NCI-H2196 (cell line): ENCODE data around the gene CFAP221.
"Not testable (repeated sequence)": the region's sequence is repeated elsewhere in the genome, so short reads cannot be mapped to it uniquely, and the experiment has no call there.

Experiments
- DNase-seq: peaks from one replicate; lab custom pipeline; 2025; ENCODE audit not compliant: unreplicated experiment; lab: John Stamatoyannopoulos, UW

The CFAP221 gene

DNA sequence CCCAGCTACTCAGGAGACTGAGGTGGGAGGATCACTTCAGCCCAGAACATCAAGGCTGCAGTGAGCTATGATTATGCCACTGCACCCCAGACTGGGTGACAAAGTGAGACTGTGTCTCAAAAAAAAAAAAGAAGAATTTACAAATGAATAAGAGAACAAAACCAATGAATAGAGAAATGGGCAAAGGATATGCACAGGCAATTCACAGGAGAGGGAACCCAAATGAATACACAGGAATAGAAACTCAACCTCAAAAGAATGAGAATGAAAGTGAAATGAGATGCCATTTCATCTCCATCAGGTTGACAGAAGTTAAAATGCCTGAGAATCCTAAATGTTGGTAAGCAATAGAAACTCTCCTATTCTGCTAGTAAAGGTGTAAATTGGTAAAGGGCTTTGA lies 40.2 kb downstream of the CFAP221 start:
- no peak for DNase-seq

DNA sequence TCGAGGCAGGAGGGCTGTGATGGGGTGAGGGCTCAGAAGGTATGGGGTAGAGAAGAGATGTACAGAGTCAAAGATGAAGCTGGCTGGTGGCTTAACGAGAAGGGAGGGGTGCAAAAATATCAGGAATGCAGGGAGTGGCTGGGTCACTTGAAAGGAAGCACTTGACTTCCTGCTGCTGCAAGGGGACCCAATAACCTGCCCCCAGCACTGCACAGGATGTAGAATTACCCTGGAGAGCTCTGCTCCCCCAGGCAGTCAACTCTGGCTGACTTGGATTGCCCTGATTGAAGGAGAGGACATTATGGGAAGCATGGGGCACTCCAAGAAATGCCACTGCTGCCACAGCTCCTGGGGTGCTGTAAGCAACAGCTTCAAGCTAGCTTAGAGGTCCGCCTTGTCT lies 41.8 kb downstream of the CFAP221 start:
- no peak for DNase-seq

DNA sequence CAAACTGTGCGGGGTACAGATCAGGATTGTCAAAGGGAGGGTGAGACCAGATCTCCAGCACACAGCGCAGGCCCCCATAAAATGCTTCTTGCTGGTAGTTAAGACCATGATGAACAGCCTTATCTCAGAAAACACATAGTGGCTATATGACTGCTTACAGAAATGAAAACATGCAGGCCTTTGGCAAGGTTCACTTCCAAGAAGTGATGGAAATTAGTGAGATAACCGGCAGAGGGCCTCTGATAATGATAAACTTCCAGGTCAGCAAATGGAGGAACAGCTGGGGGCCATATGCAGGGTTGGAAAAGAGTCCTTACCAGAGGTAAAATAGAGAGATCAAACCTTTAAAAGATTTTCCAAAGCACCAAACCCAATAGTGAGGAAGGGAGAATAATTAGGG lies 46.6 kb downstream of the CFAP221 start:
- DNase-seq = no peak

DNA sequence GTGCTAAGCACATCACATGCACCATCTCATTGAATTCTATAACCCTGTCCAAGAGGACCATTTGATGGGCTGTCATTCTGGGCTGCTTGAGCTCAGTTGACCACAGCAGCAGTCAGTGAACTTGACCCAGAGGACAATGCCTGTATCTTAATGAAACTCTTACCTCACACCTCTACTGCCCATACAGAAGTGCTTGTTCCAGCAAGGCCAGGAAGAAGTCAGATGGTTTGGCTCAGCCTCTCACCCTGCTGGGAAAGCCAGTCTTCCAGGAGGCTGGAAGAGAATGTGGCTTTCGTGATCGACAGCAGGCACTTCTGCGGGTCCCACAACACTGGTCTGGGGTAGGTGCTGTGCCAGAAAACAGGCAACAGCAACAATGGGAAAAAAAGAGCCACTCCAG lies 47.3 kb downstream of the CFAP221 start:
- DNase-seq = no peak

DNA sequence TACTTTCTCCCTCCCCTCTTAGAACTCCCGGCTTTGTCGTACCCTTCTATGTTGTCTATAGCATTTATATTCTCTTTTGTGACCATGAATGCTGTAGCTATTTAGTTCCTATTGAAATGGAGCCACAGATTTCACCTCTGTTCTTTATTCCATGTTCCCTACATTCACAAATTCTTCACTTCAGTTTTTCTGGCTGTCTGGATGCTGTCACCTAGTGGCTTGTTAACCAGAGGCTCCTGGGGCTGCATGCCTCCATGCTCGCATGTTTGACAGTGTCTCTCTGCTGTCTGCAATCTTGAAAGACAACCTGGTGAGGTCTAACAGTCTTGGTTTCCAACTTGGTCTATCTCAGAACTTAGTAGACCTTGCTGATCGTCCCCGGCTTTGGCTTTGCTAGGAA lies 48.2 kb downstream of the CFAP221 start:
- no peak for DNase-seq

DNA sequence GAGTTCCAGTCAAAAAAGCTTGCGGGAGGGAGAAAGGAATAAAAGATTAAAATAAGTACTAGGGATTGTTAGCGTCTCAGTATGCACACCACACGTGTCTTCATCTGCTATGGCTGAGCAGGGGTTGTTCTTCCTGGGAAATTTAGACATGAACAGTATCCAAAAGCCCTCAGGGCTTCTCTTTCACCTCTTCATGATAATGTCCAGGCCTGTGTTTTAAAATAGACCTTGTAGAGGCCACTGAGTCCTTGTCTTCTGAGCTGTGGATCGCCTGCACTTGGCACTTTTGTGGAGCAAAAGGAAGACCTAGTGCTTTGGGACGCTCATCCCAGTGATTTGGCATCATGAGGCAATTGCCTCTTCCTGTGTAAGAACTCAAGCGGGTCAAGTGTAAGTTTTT lies 52.4 kb downstream of the CFAP221 start:
- no peak for DNase-seq

DNA sequence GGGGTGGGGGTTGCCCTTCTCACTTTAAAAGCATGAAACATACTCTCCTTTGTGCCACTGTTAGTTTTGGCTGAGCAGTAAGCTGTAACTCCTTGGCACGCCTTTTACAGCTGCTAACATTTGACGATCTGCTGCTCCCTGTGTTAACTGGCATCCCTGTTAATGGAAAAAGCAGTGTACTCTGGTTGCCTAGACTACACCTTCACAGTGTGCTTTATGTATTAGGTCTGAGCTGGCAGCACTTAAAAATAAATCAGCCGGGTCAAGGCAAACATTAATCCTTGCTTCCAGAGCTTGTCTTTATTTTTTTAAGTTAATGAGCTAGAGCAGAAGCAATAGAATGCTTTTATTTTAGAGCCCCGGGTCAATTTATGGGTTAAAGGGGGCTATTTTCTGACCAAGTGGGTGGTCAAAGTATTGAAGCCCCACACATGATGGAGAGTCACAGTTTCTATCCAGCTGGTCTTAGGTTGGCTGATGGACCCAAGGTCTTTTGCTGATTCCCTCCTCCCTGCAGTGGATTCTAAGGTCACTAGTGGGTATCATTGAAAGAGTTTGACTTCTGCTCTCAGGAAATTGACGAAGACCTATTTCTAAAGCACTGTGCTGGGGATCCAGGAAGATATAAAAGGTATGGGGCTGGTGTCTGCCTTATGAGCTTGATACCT lies 54.5 kb downstream of the CFAP221 start:
- DNase-seq = peak; percentile 80

DNA sequence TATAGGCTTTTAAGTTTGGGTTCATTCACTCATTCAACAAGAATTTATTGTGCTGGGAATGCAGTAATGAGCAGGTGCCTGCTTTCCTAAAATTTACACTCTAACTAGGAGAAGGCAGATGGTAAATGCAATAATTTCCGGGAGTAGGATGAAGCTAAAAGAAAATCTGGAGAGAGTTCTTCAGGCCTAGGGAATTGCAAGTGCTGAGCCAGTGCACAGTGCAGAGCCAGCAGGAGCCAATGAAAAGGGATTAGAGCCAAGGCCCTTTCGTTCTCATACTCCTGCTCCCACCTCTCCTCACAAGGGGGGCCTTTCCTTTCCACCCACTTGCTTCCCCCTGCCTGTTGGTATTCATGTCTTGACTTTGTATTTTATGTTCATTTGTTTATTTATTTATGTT lies 55.1 kb downstream of the CFAP221 start:
- no peak for DNase-seq

DNA sequence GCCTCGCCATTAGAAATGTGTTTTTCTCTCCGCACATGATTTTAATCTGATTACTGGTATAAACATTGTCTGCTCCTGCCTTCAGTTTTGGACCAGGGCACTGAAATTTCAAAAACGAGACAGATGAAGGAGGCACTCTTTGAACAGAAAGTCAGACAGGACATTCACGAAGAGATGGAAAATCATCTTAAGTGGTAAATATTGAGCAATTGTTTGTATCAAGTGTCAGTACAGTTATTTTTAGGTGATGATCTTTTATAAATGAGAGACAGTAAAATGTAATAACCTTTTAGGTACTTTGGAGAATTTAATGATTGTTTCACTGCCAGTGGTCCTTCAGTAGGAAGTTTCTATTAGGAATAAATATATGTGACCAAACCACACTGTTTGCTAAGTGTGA lies 60.8 kb downstream of the CFAP221 start:
- DNase-seq = no peak

DNA sequence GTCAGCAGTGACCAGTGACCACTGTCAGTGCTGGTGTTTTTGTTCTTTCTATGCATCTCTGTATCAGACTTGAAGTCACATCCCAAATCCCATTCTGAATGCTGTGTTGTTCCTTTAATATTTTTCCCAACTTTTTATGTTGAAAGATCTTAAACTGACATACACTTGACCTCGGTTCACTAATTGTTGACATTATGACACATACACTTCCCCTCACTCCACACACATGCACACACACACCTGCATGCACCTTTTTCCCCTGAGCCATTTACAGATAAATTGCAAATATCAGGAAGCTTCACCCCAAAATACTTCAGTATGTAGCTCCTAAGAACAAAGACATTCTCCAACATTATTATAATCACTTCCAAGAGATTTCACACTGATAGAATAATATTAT lies 62.4 kb downstream of the CFAP221 start:
- DNase-seq = no peak

DNA sequence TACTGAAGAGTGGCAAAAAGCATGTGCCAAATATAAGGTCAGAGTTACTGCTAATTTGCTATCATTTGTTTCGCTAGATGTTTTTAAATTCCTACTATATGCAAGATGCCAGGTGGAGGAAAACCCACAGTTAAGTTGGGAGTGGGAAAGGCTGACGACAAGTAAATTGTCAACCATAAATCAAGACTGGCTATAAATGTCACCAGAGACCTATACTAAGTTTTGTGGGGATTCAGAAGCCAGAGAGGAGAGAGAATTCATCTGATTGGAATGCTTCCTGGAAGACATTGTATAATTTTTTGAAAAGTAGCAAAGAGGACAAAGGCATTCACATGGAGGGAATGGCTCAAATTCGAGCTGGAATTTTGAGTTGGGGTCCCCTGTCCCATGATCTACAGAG lies 64.3 kb downstream of the CFAP221 start:
- DNase-seq = no peak

DNA sequence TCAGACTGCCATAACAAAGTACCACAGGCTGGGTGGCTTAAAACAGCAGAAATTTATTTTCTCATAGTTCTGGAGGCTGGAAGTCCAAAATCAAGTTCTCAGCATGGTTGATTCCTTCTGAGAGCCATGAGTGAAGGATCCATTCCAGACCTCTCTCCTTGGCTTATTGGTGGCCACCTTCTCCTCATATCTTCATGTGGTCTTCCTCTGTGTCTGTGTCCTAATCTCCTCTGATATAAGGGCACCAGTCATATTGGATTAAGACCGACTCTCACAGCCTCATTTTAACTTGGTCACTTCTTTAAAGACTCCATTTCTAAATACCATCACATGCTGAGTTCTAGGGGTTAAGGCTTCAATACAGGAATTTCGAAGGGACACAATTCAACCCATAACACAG lies 65.1 kb downstream of the CFAP221 start:
- no peak for DNase-seq

DNA sequence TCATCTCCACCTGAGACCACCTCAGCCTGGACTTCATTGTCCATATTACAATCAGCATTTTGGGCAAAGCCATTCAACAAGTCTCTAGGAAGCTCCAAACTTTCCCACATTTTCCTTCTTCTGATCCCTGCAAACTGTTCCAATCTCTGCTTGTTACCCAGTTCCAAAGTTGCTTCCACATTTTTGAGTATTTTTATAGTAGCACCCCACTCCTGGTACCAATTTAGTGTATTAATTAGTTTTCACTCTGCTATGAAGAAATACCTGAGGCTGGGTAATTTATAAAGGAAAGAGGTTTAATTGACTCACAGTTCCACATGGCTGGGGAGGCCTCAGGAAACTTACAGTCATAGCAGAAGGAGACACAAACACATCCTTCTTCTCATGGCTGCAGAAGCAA lies 69.9 kb downstream of the CFAP221 start:
- not testable (repeated sequence) for DNase-seq

DNA sequence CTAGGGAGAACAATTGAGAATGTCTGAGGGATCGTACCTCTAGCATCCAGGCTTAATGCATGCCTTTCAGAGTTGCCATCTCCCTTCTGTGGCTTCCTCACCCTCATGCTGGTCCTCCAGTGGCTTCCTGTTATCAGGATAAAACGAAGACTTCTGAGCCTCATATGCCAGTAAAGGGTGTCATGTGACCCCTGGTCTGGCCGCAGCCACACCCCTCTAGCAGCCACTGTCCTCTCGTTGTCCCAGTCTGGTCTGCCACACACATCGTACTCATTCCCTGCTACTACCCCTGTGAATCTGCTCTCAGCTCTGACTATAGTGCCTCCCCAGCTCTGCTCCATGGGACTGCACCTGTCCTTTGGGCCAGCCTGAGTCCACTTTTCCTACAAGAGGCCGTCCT lies 72.2 kb downstream of the CFAP221 start:
- no peak for DNase-seq

DNA sequence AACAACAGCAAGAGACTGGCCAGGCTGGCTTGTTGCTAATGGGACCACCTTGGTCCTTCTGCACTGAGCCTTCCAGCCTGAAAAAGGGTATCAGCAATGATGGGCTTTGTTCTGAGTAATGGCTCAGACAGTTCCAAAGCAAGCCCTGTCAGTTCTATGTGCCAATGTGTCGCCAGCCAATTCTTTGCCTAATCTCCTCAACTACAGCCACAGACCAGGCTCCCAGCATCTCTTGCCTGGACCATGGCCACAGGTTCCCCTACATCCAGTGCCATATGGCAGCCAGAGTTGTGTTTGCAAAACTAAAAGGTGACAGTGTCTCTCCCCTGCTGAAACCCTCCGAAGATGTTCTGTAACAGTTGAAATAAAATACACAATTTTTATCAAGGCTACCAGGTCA lies 73.2 kb downstream of the CFAP221 start:
- no peak for DNase-seq

DNA sequence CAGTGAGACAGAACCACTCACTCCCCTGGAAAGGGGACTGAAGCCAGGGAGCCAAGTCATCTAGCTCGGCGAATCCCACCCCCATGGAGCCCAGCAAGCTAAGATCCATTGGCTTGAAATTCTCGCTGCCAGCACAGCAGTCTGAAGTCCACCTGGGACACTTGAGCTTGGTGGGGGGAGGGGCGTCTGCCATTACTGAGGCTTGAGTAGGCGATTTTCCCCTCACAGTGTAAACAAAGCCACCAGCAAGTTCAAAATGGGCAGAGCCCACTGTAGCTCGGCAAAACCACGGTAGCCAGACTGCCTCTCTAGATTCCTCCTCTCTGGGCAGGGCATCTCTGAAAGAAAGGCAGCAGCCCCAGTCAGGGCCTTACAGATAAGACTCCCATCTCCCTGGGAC lies 74.5 kb downstream of the CFAP221 start:
- not testable (repeated sequence) for DNase-seq

DNA sequence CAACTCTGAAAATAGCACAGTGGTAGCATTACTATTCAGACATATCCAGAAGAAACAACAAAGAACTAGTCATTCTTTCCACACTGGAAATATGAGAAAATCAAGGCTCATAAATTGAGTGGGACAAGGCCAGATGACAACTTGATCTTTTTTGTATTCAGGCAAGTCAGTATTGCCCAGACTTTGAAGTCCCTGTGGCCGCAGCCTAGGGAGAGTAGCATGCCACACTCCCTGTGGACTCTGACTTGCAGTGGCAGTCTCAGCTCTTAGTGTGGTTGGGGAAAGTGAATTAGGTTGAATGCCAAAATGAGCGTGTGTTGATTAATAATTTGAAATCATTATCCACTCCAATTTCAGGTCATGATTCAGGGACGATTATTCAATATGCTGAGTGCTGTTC lies 81.0 kb downstream of the CFAP221 start:
- no peak for DNase-seq

DNA sequence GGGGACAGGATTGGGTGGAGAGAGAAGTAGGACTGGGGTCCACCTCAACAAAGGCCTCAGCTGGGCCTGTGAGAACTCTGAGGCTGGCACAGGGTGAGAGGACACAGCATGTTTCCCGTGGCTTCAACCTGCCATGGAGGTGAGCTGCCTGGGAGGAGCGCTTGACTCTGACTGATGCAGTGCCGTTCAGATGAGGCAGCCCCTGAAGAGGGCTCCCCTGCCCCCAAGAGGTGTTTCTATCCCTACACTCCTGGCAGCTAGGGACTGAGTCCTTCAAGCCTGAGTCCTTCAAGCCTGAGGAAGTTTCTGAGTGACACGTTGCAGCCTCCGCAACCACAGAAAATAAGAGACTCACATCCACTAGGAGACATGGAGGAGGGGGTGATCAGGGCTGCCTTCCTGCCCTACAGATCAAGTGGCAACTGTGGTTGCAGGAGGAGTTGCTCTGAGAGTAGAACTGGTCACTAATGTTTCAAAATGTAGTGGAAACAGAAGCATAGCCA lies 85.1 kb downstream of the CFAP221 start:
- DNase-seq = no peak

DNA sequence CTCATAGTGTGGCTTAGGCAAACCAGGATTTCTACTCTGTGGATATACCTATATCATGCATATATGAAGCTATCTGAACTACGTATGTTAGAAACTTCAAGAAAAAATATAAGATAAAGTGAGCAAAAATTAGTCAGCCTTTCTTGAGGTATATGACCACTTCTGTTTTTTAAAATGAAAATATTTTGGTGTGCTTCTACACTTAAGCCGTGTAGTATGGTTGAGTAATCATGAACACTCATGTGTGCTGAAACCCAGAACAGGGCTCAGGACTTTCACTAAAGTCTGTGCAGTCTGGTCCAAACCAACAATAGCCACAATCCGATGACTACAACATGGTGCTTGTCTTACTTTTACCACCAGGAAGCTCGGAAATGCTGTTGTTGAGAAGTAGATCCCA lies 85.9 kb downstream of the CFAP221 start:
- no peak for DNase-seq

DNA sequence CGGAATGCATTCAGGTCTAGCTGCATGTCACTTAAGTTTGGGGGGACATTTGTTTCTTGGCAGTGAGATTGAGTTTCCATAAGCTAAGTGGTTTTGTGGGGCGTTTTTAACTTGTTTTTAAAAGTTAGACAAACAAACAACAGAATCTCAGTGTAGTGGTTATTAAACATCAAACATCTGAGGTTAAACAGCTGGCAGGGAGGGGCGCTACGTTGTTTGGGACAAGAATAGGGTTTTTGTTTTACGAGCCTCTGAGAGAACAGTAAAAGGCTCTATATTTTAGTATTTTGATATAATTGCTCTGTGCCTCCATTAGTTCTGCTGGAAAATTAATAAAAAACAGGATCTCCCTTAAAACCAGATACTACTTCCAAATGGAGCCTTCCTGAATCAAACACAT lies 93.1 kb downstream of the CFAP221 start:
- no peak for DNase-seq

DNA sequence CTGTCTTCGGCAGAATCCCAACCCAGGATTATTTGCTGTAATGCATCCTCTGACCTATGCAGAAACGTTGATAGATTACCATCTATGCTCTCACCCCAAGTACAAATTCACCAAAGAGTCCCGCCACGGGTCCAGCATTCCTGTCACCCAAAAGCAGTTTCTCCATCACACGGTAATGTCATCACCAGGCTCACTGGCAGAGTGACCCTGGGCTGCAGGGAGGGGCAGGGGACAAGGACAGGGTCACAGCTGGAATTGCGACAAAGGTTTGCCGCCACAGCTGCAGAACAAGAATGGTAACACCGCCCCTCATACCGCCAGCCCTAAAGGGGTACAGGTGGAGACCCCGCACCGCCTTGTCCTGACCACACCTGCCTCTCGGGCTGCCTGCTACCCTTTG lies 94.0 kb downstream of the CFAP221 start:
- no peak for DNase-seq

DNA sequence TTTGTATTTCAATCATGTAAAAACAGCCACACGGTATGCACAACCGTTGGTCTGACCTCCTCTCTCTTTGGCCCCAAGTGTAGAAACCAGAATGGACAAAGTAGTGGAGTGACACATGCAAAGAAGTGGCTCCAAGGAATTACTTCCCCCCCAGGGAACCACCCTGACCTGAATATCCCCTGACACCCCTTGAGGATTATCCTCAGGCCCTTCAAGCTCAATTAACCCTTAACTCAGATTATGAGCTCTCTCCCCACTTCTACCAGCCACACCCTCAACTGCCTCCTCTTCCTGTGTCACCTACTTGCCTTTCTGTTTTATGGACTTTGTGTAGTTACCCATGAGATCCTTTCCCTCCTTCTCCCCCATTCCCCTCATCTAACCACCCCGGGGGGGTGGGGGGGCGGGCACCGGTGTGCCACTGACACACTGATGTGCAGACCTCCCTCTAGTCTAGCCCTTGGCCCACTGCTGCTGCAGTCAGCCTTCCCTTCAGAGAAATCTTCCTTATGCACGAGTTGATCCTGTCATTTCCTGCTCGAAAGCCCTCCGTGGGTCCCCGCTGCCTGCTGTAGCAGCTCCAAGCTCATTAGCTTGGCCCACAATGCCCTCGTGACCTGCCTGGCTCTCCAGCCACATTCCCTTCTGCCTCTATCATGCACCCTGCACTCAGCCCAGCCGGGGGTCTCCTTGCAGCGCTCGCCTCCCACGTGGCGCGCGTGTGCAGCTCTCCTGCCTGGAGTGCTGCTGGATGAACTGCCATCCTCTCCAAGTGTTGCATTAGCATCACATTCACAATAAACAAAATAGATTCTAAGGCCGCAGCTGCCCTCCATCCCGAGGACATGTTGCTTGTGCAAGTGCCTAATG lies 94.7 kb downstream of the CFAP221 start:
- DNase-seq = no peak
